GM19324 (cell line): ENCODE data around the gene FDXR.
"Not testable (repeated sequence)": the region's sequence is repeated elsewhere in the genome, so short reads cannot be mapped to it uniquely, and the experiment has no call there.

ENCODE experiments used
- ATAC-seq: cut with Tn5 transposase; IDR thresholded peaks from one replicate; pipeline ENCODE4 v1.9.1; 2021; ENCODE audit warnings: mild to moderate bottlenecking, moderate library complexity; ENCODE audit not compliant: unreplicated experiment, low FRiP score

Gene FDXR, protein sequence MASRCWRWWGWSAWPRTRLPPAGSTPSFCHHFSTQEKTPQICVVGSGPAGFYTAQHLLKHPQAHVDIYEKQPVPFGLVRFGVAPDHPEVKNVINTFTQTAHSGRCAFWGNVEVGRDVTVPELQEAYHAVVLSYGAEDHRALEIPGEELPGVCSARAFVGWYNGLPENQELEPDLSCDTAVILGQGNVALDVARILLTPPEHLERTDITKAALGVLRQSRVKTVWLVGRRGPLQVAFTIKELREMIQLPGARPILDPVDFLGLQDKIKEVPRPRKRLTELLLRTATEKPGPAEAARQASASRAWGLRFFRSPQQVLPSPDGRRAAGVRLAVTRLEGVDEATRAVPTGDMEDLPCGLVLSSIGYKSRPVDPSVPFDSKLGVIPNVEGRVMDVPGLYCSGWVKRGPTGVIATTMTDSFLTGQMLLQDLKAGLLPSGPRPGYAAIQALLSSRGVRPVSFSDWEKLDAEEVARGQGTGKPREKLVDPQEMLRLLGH

DNA sequence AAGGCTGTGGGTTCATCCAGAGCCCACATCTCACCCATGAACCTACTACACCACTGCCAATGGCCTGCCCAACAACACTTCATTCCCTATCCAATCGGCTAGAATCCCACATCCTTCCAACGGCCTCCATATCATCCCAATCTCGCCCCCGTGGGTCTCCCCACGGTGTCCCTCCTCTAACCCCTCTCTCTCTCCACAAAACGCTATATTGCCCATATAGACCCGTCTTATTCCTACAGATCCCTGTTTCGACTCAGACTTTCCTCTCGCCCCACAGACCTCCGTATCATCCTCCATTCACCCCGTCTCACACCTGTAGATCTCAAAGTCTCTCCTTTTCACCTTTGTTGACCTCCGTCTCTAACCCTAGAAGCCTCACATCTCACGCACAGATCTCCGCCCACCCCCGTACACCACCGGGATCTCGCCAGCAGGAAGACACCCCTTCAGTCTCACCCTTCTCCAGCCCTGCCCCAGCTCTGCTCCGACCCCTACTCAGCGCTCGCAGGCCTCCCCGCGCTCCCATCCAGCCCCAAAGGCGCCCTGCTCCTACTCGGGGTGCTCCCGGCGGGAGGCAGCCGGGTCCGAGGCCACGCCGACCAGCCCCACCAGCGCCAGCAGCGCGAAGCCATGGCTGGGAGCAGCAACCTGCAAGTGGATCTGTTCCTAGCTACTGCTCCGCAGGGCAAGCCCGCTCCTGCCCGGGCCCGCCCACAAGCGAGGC is at the start of gene FDXR:
Gene FDXR (minus strand): TSS at position 682 of the 724 bp plus-strand sequence. CDS start 50 bp downstream, at position 632.
- ATAC-seq, result peak; percentile 24

DNA sequence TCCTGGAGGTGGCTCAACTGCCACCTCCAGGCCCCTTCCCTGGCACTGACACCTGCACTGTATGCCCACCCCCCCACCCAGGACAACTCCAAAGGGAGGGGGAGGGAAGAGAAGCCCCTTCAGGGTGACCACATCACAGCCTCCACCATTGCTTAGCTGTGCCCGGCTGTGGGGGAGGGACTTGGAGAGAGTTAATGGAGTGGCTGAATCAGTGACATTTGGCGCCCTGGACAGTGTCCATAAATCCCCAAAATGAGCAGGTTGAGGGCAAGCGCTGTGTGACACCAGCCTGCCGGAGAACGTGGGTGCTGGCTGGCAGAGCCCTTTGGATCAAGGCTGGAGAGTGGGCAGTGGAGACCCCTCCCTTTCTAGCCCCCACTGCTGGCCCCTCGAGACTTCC is 49.4 kb upstream of the FDXR start:
- ATAC-seq, result no peak

DNA sequence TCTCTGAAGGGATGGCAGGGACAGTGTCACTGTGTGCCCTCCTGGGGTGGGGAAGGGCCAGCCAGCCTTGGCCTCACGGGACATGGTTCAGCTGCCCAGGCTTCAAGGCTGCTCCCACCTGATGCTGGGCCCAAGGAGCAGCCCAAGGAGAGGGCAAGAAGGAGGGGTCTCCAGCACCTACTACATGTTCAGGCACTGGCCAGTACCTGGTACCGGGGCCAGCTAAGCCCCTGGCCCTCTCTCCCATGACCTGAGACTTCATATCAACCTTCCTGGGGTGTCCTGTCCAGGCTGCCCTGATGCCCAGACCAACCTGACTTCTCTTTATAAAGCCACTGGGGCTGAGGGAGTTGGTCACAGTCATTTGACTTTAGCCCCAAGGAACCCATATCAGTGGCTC is 49.0 kb upstream of the FDXR start:
- ATAC-seq, result no peak

DNA sequence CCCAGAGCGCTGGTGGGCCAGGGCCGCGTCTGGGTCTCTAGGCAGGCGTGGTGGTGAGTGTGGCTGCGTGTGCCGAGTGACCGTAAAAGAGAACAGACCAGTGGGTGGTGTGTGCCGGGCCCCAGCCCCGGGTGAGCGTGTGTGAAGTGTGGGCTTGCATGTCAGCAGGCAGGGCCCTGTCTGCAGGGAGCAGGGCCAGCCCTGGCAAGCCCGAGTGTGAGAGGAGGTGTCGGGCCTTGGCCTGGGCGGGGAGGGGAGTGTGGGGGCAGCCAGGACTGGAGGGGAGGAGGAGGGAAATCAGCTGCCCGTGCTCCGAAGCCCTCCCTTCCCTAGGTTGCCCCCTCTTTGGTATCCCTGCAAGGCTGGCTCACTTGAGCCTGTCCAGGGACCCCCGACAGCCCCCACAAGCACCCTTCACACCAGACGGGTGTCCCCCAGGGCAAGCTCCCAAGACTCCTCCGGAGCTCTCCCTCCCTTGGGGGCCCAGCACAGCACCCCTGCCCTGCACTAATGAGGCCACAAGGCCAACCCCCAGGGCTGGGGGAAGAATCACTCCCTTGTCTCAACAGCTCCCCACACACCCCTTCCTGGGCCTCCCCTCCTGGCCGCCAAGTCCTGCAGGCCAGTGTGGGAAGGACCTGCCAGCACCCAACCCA is 48.4 kb upstream of the FDXR start:
- ATAC-seq, result no peak

DNA sequence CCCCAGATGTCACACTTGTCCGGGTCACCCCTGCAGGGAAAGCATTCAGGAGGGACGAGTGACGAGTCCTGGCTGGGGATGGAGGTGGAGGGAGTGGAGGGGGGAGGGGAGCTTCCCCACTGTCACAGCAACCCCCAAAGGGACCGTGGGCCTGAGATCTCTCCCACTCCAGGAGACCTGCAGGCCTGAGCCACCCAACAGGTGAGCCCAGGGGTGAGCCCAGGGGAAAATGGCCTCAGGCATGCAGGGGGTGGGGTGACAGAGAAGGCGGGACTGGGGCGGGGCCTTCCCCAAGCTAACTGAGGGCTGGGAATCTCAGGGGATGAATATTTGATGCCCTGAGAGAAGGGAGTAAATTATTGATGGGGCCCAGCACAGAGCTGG is 47.8 kb upstream of the FDXR start:
- ATAC-seq, result no peak

DNA sequence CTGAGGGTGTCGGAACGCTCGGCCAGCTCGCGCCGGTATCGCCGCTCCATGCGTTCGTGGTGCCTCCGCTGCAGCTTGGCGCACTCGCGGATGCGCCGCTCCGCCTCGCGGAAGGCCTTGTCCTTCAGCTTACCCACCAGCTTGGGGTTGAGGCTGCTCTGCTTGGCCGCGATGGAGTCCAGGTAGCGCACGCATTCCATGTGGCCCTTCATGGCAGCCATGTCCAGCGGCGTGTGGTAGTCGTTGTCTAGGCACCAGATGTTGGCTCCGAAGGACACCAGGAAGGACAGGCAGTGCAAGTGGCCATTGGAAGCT is 47.5 kb upstream of the FDXR start:
- no peak for ATAC-seq

DNA sequence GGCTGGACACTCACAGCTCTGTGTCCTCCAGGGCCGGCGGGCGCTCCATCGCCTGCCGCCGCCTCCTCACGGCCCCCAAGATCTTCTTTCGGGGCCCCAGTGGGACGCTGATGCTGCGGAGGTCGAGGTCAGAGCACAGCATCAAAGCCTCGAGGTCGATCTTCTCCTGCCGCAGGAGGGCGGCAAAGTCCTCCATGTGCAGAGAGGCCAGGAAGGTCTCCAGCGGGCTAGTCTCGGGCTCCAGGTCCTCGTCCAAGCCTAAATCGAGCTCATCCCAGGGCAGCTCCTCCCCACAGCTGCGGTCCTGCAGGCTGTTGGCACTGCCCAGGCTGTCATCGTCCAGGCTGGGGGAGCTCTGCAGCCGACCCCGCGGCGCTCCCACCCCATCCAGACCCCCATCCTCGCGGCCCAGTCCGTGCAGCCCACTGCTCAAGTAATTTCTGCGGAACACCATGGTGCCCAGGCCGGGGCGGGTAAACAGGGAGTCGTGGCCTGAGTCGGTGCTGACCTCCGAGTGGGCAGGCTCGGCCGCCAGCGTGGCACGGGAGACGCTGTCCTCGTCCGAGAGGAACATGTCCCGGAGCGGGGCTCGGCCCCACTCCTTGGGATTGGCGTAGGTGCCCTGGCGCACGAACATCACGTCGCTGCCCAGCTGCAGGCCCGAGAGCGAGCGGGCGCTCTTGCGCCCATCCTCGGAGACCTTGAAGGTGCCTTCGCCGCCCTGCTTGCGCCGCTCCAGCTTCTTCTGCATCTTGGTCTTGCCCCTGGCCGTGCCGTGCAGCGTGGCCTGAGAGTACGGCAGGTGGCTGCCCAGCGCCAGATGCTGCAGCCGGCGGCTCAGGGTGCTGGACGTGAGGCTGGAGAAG is 46.9 kb upstream of the FDXR start:
- no peak for ATAC-seq

DNA sequence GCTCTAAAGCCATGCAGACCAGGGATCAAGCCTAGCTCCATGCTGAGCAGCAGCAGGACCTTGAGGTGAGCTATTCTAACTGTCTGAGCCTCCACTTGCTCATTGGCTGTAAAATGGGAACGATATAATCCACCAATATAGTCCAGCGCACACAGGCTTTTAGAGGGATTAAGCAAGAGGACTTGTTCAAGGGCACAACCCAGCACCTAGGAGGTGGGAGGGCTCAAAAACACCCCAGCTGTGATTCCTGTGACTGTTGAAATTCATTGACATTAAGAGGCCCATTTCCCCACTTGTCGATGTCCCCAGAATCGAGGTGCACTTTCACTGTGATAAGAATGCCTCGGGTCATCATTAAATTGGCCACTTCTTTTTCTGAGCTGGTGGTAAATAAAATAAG is 46.1 kb upstream of the FDXR start:
- ATAC-seq, result no peak

DNA sequence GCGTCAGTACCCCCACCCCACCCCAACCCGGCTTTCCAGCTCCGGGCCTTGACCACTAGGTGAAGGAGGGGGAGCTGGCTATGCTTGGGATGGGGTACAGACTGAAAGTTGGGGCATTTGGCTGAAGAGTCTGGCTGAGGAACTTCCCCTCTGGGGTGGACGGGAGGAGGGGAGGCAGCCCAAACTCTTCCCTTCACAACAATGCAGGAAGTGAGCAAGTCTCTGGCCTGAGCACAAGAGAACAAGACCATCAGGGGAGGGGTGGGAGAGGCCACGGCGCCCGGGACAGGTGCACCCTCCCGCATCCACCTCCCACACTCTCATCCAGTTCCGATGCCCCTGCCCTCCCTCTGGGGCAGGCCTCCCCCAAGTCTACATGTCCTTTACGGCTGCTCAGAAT is 44.6 kb upstream of the FDXR start:
- no peak for ATAC-seq

DNA sequence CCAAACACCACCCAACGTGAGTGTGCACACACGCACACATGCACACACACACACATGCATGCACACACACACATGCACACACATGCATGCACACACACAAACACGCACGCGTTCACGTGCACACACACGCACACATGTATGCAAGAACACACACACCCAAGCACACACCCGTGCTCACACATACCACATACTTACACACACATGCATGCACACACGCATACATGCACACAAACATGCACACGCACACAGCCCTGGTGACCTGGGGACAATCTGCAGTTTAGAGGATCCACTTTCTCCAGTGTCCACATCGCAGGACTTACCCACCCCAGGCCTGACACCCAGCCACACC is 44.0 kb upstream of the FDXR start:
- no peak for ATAC-seq

DNA sequence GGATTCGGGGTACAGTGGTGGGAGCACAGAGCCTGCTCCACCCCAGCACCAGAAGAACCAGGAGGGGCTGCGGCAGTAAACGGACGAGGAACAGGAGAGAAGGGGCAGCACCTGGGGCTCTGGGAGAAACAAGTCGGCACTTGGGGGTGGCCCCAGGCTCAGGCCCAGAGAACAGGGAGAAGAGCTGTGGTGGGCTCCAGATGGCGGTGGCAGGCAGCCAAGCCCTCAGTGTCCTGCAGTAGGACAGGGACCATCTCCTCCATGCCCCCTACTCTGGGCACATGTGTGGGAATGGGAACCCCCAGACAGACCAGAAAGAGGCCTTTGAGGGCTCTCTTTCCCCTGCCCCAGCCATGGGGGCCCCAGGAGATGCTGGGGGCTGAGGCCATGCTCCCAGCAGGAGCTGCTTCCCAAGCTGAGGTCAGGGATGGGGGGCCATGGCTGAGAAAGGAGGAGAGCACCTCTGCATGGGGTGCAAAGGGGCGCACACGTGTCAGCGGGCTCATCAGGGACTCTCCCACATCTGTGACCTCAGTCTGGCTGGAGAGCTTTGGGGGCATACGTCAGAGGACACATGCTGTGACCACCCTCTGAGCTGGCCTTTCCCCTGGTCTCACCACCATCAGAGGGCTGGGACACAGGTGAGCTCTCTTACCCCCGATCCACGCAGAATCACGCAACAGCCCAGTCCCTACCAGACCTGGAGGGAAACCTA is 43.5 kb upstream of the FDXR start:
- ATAC-seq, result no peak

DNA sequence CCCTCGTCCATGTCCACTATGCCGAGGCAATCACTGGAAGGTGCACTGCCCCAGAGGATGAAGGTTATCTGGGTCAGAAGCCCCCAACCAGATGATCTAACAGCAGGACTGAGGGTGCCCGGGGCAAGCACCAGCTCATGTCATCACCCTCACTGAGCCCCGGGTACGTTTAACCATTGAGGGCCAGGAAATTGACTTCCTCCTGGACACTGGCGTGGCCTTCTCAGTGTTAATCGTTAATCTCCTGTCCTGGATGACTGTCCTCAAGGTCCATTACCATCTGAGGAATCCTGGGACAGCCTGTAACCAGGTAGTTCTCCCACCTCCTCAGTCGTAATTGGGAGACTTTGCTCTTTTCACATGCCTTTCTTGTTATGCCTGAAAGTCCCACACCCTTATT is 38.6 kb upstream of the FDXR start:
- ATAC-seq, result not testable (repeated sequence)

DNA sequence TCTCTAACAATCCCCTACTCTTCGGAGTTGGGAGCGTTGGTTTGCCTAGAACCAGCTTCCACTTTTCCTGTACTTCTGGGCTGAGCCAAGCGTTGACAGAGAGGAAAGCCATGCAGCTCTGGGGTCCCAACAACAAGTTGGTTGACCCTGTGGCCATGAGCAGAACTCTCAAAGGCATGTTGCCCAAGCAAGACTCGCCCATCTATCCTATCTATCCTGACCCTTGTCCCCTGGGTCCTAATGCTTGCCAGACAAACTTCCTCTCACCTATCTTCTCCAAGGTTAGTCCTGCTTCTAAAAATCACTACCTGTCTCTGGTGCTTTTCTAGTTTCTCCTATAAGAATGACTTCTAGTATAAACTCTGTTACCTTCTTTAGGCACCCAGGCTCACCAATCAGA is 36.3 kb upstream of the FDXR start:
- ATAC-seq, result not testable (repeated sequence)

DNA sequence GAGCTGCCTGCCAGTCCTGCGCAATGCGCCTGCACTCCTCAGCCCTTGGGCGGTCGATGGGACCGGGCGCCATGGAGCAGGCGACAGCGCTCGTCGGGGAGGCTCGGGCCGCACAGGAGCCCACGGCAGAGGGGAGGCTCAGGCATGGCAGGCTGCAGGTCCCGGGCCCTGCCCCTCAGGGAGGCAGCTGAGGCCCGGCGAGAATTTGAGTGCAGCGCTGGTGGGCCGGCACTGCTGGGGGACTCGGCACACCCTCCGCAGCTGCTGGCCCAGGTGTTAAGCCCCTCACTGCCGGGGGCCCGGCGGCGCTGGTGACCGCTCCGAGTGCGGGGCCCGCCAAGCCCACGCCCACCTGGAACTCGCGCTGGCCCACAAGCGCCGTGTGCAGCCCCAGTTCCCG is 34.2 kb upstream of the FDXR start:
- no peak for ATAC-seq

DNA sequence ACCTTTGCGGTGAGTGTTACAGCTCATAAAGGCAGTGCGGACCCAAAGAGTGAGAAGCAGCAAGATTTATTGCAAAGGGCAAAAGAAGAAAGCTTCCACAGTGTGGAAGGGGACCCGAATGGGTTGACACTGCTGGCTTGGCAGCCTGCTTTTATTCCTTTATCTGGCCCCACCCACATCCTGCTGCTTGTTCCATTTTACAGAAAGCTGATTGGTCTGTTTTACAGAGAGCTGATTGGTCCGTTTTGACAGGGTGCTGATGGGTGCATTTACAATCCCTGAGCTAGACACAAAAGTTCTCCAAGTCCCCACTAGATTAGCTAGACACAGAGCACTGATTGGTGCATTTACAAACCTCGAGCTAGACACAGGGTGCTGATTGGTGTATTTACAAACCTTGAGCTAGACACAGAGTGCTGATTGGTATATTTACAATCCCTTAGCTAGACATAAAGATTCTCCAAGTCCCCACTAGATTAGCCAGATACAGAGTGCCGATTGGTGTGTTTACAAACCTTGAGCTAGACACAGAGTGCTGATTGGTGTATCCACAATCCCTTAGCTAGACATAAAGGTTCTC is 33.5 kb upstream of the FDXR start:
- ATAC-seq, result not testable (repeated sequence)

DNA sequence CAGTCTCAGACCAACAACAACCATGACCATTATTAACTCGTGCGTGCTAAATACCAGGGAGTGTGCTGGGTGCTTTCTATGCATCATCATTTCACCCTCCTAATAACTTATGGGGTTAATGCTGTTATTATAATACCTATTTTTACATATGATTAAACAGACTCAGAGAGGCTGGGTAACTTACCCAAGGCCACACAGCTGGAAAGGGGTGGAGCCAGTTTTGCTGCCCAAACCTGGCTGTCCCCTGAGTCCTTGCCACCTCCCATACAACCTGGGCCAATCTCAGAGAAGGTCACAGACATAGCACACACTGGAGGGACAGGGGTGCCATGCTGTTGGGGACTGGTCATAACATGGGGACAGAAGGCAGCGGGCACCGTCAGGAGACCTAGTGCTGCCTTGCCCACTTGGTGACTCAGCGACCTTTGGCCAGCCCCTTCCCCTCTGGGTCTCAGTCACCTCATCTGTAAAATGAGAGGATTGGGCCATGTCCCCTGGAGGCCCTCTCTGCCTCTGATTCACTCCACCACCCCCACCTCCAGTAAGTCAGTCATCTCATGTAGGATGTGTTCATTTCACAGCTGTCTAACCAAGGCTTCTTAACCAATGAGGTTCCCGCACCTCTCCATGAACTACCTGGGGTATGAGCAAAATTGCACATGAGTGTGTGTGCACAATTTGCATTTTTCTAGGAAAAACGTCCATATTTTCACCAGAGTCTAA is 32.1 kb upstream of the FDXR start:
- no peak for ATAC-seq

DNA sequence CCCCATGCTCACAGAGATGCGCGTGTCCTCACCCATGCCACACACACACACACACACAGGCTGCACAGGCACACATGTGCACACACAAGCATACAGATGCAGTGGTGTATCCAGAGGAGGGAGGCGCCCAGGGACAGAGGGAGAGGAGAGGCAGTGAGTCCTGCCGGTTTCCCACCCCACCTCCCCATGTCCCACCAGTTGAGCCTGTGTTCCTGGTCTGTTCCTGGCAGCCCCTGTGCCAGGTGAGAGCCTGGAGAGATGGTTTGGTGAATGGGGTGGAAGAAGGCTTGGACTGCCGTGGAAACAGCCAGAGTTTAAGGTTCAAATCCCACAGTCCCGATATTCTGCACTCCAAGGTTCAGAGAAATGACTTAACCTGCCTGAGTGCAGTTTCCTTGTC is 30.9 kb upstream of the FDXR start:
- ATAC-seq, result no peak

DNA sequence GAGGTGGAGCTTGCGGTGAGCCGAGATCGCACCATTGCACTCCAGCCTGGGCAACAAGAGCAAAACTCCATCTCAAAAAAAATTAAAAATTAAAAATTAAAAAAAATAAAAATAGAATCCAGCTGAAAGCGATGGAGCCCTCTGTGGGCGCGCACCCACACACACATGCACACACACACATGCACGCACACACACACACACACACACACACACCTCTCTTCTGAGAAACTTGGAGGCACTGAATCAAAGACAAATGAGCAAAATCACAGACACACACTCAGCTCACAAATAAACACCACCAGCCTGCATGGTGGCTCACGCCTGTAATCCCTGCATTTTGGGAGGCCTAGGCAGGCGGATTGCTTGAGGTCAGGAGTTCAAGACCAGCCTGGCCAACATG is 30.2 kb upstream of the FDXR start:
- no peak for ATAC-seq
